ENCODE measurements around the gene DHX32.

The DHX32 gene

GRCh38 chr10:125846894-125847293 is 34.2 kb downstream of the DHX32 start:
- DNase-seq: no peak

GRCh38 chr10:125845617-125846016 is 35.5 kb downstream of the DHX32 start:
- no peak for DNase-seq

- no peak for DNase-seq
These were observed 36.3 kb downstream of the DHX32 start for GRCh38 chr10:125844751-125845221.

GRCh38 chr10:125843603-125844329 is 37.3 kb downstream of the DHX32 start:
- no peak for DNase-seq

GRCh38 chr10:125840955-125841354 is 40.1 kb downstream of the DHX32 start:
- DNase-seq: no peak

- DNase-seq: no peak
These were observed 40.7 kb downstream of the DHX32 start for GRCh38 chr10:125840406-125840805.

GRCh38 chr10:125838802-125839575 is 42.1 kb downstream of the DHX32 start:
- DNase-seq: no peak

GRCh38 chr10:125836746-125837145 is 44.3 kb downstream of the DHX32 start:
- DNase-seq: no peak

GRCh38 chr10:125828311-125828710 is 52.8 kb downstream of the DHX32 start:
- no peak for DNase-seq

GRCh38 chr10:125827133-125827532 is 54.0 kb downstream of the DHX32 start:
- DNase-seq: no peak

- no peak for DNase-seq
These were observed 56.4 kb downstream of the DHX32 start for GRCh38 chr10:125824736-125825135.

- DNase-seq: peak; percentile 38
These were observed 57.3 kb downstream of the DHX32 start for GRCh38 chr10:125823663-125824251.

GRCh38 chr10:125822878-125823662 is 58.0 kb downstream of the DHX32 start, which contains the start of the genes BCCIP and UROS:
Gene BCCIP (plus strand): TSS chr10:125823546. CDS start chr10:125823558, 12 bp downstream.
Gene UROS (minus strand): TSS chr10:125823258. CDS start chr10:125816499, 6,759 bp downstream.
- DNase-seq: peak; percentile 90

GRCh38 chr10:125820701-125821100 is 60.4 kb downstream of the DHX32 start:
- no peak for DNase-seq

GRCh38 chr10:125817337-125817946 is 63.6 kb downstream of the DHX32 start:
- no peak for DNase-seq

GRCh38 chr10:125816548-125816947 is 64.5 kb downstream of the DHX32 start:
- DNase-seq: no peak

GRCh38 chr10:125815764-125816163 is 65.3 kb downstream of the DHX32 start:
- no peak for DNase-seq

- DNase-seq: no peak
These were observed 68.9 kb downstream of the DHX32 start for GRCh38 chr10:125812128-125812750.

GRCh38 chr10:125811251-125811650 is 69.8 kb downstream of the DHX32 start:
- DNase-seq: no peak

GRCh38 chr10:125808047-125808446 is 73.0 kb downstream of the DHX32 start:
- DNase-seq: no peak

GRCh38 chr10:125802739-125803138 is 78.4 kb downstream of the DHX32 start:
- no peak for DNase-seq

- DNase-seq: no peak
These were observed 79.0 kb downstream of the DHX32 start for GRCh38 chr10:125802131-125802530.
